Lower leg skin (tissue), 4 donors: Measurements from ENCODE around the gene ITGA3. TPM values are rescaled to one million over a fixed set of nuclear protein-coding genes. Genes with fewer than 3 reads are reported as not detected.

Experiments
- DNase-seq, 2 donors: peaks; one replicate each; pipeline ENCODE4 v3.0.0-alpha.2; 2019; ENCODE audit warnings: low spot score in 2 of 2
- H3K4me3 ChIP-seq: fragments of 200-600 bp; sonication (generic); 2 replicates; pipeline ENCODE4 v1.5.1; 2017; ENCODE audit warnings: mild to moderate bottlenecking, low read depth; ENCODE audit not compliant: poor library complexity, severe bottlenecking
- POLR2A ChIP-seq, 2 donors: fragments of 450-650 bp; IDR thresholded peaks; one replicate each; pipeline ENCODE4 v1.6.1; 2016 to 2017; ENCODE audit warnings: antibody characterized with exemption in 2 of 2, mild to moderate bottlenecking in 1 of 2, moderate library complexity in 1 of 2
- WGBS, 2 donors: methylation state at CpG; one replicate each; pipeline ENCODE4 v1.1.5; 2018; 5-methylcytosine and 5-hydroxymethylcytosine counted together
- intact Hi-C: fragments of 100-400 bp; cut with DNase I; formaldehyde crosslinking; loops from one replicate; pipeline ENCODE4 v1.15.0; 2023; ENCODE audit warnings: low total_unique reads
- total RNA-seq, 4 donors: library from RNA; depleted of rRNA; stranded (reverse); fragments of >200 nt; gene quantifications; one replicate each; pipeline ENCODE4 v1.1.0, GENCODE V29; 2016
- TF ChIP-seq, protein P1 (sequence below), 3 donors: fragments of 450-650 bp; IDR thresholded peaks; one replicate each; pipeline ENCODE4 v1.5.1; 2016; ENCODE audit warnings: antibody characterized with exemption in 3 of 3, mild to moderate bottlenecking in 3 of 3, moderate library complexity in 2 of 3

Gene ITGA3
- total RNA-seq, 4 donors from 2014 or later = 99.7 to 148 (median 121) TPM

DNA sequence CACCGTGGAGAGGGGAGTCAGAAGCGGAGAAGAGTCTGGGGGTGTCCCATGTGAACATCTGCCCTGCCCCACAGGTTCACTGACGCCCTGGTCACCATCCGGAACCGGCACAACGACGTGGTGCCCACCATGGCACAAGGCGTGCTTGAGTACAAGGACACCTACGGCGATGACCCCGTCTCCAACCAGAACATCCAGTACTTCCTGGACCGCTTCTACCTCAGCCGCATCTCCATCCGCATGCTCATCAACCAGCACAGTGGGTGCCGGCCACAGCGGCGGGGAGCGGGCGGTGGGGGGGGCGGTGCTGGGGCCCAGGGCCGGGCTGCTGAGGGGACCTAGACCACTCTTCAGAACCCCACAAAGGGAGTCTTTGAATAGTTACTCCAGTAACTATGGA is 49.9 kb downstream of the ITGA3 start:
- TF ChIP-seq, protein P1, sequence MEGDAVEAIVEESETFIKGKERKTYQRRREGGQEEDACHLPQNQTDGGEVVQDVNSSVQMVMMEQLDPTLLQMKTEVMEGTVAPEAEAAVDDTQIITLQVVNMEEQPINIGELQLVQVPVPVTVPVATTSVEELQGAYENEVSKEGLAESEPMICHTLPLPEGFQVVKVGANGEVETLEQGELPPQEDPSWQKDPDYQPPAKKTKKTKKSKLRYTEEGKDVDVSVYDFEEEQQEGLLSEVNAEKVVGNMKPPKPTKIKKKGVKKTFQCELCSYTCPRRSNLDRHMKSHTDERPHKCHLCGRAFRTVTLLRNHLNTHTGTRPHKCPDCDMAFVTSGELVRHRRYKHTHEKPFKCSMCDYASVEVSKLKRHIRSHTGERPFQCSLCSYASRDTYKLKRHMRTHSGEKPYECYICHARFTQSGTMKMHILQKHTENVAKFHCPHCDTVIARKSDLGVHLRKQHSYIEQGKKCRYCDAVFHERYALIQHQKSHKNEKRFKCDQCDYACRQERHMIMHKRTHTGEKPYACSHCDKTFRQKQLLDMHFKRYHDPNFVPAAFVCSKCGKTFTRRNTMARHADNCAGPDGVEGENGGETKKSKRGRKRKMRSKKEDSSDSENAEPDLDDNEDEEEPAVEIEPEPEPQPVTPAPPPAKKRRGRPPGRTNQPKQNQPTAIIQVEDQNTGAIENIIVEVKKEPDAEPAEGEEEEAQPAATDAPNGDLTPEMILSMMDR (IDR thresholded peaks at IDR 0.05) = no peak
- TF ChIP-seq POLR2A (IDR thresholded peaks at IDR 0.05) = no peak
- H3K4me3 ChIP-seq = no peak overlapping the region
- intact Hi-C loops = no loop called here
- 92 to 95% methylated on average over 21 of the region's 21 CpGs for WGBS, 2 donors
- no peak for DNase-seq

DNA sequence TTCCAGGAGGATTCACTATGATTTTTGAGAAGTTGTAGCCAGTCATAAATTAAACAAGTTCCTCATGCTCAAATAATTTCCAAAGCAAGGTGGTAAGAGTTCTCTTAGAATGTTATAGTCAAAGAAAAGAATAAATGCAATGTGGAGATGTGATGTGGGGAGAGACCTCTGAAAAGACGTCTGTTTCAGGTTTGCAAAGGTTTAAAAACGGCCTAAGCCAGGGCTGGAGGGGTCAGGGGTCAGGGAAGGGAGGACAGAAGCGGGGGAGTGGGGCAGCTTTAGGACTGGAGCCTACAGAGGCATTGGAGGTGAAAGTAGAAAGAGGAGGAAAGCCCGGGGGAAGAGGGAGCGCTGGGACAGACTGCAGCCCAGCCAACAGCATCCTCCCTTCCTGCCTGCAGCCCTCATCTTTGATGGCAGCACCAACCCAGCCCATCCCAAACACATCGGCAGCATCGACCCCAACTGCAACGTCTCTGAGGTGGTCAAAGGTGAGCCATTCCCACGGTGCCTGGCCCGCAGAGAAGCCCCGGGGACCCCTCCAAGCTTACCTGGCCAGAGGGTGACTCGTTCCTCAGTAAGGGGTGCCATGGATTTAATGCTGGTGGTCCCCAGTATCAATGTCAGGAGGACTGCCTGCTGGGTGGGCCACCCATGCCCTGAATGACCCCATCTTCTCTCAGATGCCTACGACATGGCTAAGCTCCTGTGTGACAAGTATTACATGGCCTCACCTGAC is 50.7 kb downstream of the ITGA3 start:
- no peak for TF ChIP-seq POLR2A (IDR thresholded peaks at IDR 0.05)
- TF ChIP-seq, protein P1 (IDR thresholded peaks at IDR 0.05) = no peak
- intact Hi-C loops = no loop called here
- DNase-seq = no peak
- H3K4me3 ChIP-seq = no peak overlapping the region
- WGBS, 2 donors = 72 to 86% methylated on average over 11 to 13 of the region's 13 CpGs

DNA sequence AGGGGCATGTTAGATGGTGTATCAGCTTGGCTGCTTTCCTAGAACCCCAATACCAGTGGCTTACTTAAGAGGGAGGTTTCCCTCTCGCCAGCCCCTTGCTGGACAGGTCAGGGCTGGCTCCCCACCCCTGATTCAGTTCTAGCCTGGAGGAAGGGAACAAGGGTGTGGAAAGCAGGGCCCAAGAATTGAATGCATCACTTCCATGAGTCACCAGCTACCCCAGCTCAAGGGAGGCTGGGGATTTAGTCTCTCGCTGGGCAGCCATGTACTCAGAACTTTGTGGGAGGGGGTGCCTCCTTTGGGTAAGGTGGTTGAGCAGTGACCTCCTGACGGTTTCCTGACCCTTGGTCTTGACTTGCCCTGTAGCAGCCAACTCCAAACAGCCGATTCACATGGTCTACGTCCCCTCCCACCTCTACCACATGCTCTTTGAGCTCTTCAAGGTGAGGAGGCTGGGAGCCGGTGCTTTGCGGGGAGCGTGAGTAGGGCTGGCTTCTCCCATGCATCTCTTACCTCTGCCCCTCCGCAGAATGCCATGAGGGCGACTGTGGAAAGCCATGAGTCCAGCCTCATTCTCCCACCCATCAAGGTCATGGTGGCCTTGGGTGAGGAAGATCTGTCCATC is 52.0 kb downstream of the ITGA3 start:
- DNase-seq = no peak
- no peak overlapping the region for H3K4me3 ChIP-seq
- intact Hi-C loops = no loop called here
- no peak for TF ChIP-seq POLR2A (IDR thresholded peaks at IDR 0.05)
- TF ChIP-seq, protein P1 (IDR thresholded peaks at IDR 0.05) = no peak
- WGBS, 2 donors = 85 to 87% methylated on average over 10 of the region's 10 CpGs

DNA sequence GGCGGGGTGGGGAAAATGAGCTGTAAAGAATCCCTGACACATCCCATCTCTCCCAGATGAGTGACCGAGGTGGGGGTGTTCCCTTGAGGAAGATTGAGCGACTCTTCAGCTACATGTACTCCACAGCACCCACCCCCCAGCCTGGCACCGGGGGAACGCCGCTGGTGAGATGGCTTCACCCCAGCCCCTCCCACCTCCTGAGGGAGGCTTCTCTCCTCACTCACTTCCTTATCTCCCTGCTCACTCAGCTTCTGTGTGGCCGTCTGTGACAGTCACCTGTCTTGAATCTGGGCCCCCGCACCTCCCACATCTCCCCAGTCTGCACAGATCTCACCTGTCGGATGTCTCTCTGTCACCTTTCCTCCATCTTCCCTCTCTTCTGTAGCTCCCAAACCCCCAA is 52.6 kb downstream of the ITGA3 start:
- intact Hi-C loops = no loop called here
- H3K4me3 ChIP-seq = no peak overlapping the region
- WGBS, 2 donors = 82 to 86% methylated on average over 9 of the region's 9 CpGs
- no peak for DNase-seq
- TF ChIP-seq, protein P1 (IDR thresholded peaks at IDR 0.05) = no peak
- no peak for TF ChIP-seq POLR2A (IDR thresholded peaks at IDR 0.05)

DNA sequence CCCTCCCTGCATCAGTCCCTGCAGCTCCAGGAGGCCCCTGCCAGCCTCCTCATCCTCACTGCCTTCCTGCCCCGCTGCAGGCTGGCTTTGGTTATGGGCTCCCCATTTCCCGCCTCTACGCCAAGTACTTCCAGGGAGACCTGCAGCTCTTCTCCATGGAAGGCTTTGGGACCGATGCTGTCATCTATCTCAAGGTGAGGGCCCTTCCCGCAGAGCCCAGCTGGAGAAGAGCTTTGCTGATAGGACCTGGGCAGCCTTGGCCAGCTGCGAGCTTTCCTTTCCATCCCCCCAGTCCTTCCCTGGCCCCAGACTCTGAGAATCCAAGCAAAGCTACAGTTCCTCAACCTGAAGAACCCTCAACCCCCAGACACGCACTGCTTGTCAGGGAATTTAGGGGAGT is 53.3 kb downstream of the ITGA3 start:
- H3K4me3 ChIP-seq = no peak overlapping the region
- WGBS, 2 donors = 87% methylated on average over 7 of the region's 7 CpGs
- DNase-seq = no peak
- intact Hi-C loops = no loop called here
- TF ChIP-seq, protein P1 (IDR thresholded peaks at IDR 0.05) = no peak
- no peak for TF ChIP-seq POLR2A (IDR thresholded peaks at IDR 0.05)
